IMR-90 (cell line): ENCODE data around the gene RNF186. TPM values are rescaled to one million over a fixed set of nuclear protein-coding genes. Genes with fewer than 3 reads are reported as not detected.

Experiments
- ATAC-seq: fragments of 200-7000 bp; cut with Tn5 transposase; 2 replicates; pipeline ENCODE4 v1.9.1; 2020; ENCODE audit warnings: low read depth, mild to moderate bottlenecking, moderate library complexity
- BruUV-seq: library from RNA; stranded (reverse); fragments of 400-500 nt; replicated peaks from 2 replicates; lab custom pipeline; 2021; lab: Mats Ljungman, UMichigan
- CTCF ChIA-PET: fragments of 300-600 bp; formaldehyde crosslinking; extraction: SDS; loops from one replicate; lab custom pipeline; 2021; ENCODE audit warnings: antibody characterized with exemption; lab: Yijun Ruan, JAX
- POLR2A ChIA-PET: fragments of 300-600 bp; sonication (Branson Sonifier 250); formaldehyde crosslinking; loops from one replicate; lab custom pipeline; 2022; ENCODE audit warnings: antibody characterized with exemption; ENCODE audit not compliant: unreplicated experiment; lab: Charles Lee
- DNase-seq: peaks from one replicate; pipeline ENCODE4 v3.0.0; 2013
- H2AFZ ChIP-seq: replicated peaks from 2 replicates; pipeline ENCODE3; 2013; ENCODE audit warnings: low read length, mild to moderate bottlenecking; ENCODE audit not compliant: poor library complexity
- H2AK5ac ChIP-seq: 2 replicates; pipeline ENCODE4 v1.6.1; 2013; ENCODE audit warnings: low read depth, low read length, inconsistent platforms
- H2AK9ac ChIP-seq: replicated peaks from 2 replicates; pipeline ENCODE3; 2013; ENCODE audit warnings: mild to moderate bottlenecking, low read depth, low read length, moderate library complexity; ENCODE audit not compliant: poor library complexity
- H2BK120ac ChIP-seq: 2 replicates; pipeline ENCODE4 v1.6.1; 2013; ENCODE audit warnings: low read depth, low read length, inconsistent platforms
- H2BK15ac ChIP-seq: 3 replicates; pipeline ENCODE4 v1.6.1; 2013; ENCODE audit warnings: low read depth, low read length, inconsistent platforms
- H2BK20ac ChIP-seq: 2 replicates; pipeline ENCODE4 v1.6.1; 2013; ENCODE audit warnings: low read depth, mild to moderate bottlenecking, inconsistent platforms, low read length, moderate library complexity
- H2BK5ac ChIP-seq: 2 replicates; pipeline ENCODE4 v1.6.1; 2013; ENCODE audit warnings: mild to moderate bottlenecking, low read depth, low read length, inconsistent platforms; ENCODE audit not compliant: poor library complexity, severe bottlenecking
- H3K14ac ChIP-seq: replicated peaks from 2 replicates; pipeline ENCODE4 v1.6.1; 2013; ENCODE audit warnings: low read depth, low read length, inconsistent platforms
- H3K18ac ChIP-seq: 2 replicates; pipeline ENCODE4 v1.6.1; 2013; ENCODE audit warnings: low read depth, low read length, control low read depth
- H3K23ac ChIP-seq: 2 replicates; pipeline ENCODE4 v1.6.1; 2013; ENCODE audit warnings: low read depth, low read length, inconsistent platforms
- H3K27ac ChIP-seq: 2 replicates; pipeline ENCODE4 v1.5.1; 2013; ENCODE audit warnings: mild to moderate bottlenecking, control low read depth, low read length; ENCODE audit not compliant: insufficient read depth
- H3K27me3 ChIP-seq: 2 replicates; pipeline ENCODE4 v1.6.1; 2013; ENCODE audit warnings: low read length; ENCODE audit not compliant: control insufficient read depth, insufficient read depth
- H3K36me3 ChIP-seq: 2 replicates; pipeline ENCODE4 v1.6.1; 2013; ENCODE audit warnings: low read length, mixed read lengths; ENCODE audit not compliant: control insufficient read depth, insufficient read depth
- H3K4ac ChIP-seq: 2 replicates; pipeline ENCODE4 v1.6.1; 2013; ENCODE audit warnings: low read depth, low read length, inconsistent platforms
- H3K4me1 ChIP-seq: 2 replicates; pipeline ENCODE4 v1.6.1; 2013; ENCODE audit warnings: low read length, mixed read lengths; ENCODE audit not compliant: control insufficient read depth, insufficient read depth
- H3K4me2 ChIP-seq: 2 replicates; pipeline ENCODE4 v1.6.1; 2013; ENCODE audit warnings: low read depth, mild to moderate bottlenecking, control low read depth, low read length, moderate library complexity
- H3K4me3 ChIP-seq: 2 replicates; pipeline ENCODE4 v1.5.1; 2013; ENCODE audit warnings: low read depth, mild to moderate bottlenecking, control low read depth, low read length, moderate library complexity; ENCODE audit not compliant: insufficient read depth
- H3K56ac ChIP-seq: 2 replicates; pipeline ENCODE4 v1.6.1; 2013; ENCODE audit warnings: low read length, inconsistent platforms; ENCODE audit not compliant: insufficient read depth; ENCODE audit errors: extremely low read depth
- H3K79me1 ChIP-seq, 2 experiments: 2 replicates each; pipeline ENCODE4 v1.6.1; 2013; ENCODE audit warnings: low read length in 2 of 2, inconsistent platforms in 1 of 2, low read depth in 1 of 2
- H3K9ac ChIP-seq: 2 replicates; pipeline ENCODE4 v1.6.1; 2013; ENCODE audit warnings: low read depth, low read length, control low read depth
- H3K9me1 ChIP-seq: 2 replicates; pipeline ENCODE4 v1.6.1; 2013; ENCODE audit warnings: low read length, inconsistent platforms; ENCODE audit not compliant: insufficient read depth
- H3K9me3 ChIP-seq: 2 replicates; pipeline ENCODE4 v1.6.1; 2013; ENCODE audit warnings: low read length; ENCODE audit not compliant: control insufficient read depth, insufficient read depth
- H4K20me1 ChIP-seq: 2 replicates; pipeline ENCODE4 v1.6.1; 2013; ENCODE audit warnings: low read length, inconsistent platforms; ENCODE audit not compliant: insufficient read depth
- H4K5ac ChIP-seq: 2 replicates; pipeline ENCODE4 v1.6.1; 2013; ENCODE audit warnings: mild to moderate bottlenecking, low read depth, low read length, control low read depth
- H4K8ac ChIP-seq, 2 experiments: 2 replicates each; pipeline ENCODE4 v1.6.1; 2013; ENCODE audit warnings: low read depth in 2 of 2, low read length in 2 of 2, control low read depth in 1 of 2, inconsistent platforms in 1 of 2
- H4K91ac ChIP-seq: 2 replicates; pipeline ENCODE4 v1.6.1; 2013; ENCODE audit warnings: low read depth, low read length, inconsistent platforms; ENCODE audit not compliant: insufficient read depth
- CEBPB ChIP-seq: IDR thresholded peaks from 2 replicates; pipeline ENCODE4 v1.6.1; 2012; ENCODE audit warnings: low read depth, low read length, improper control_type of control experiment
- WGBS, 2 experiments: methylation state at CpG; one replicate each; pipeline versions ENCODE4 v1.1.5 to v1.1.7; 2013; ENCODE audit warnings: missing lambda C conversion rate in 2 of 2; ENCODE audit not compliant: insufficient read length in 1 of 2; ENCODE audit errors: extremely low coverage in 2 of 2; 5-methylcytosine and 5-hydroxymethylcytosine counted together
- dilution Hi-C: fragments of 300-500 bp; cut with HindIII; formaldehyde crosslinking; loops from one replicate; pipeline ENCODE4 v1.14.3; 2018; ENCODE audit warnings: low sequenced_read_pairs; ENCODE audit not compliant: unreplicated experiment
- in situ Hi-C: fragments of 300-500 bp; cut with MboI; formaldehyde crosslinking; loops from 3 replicates; pipeline ENCODE4 v1.14.3; 2019; ENCODE audit warnings: low sequenced_read_pairs, inconsistent platforms, mixed read lengths
- intact Hi-C: fragments of 100-400 bp; cut with micrococcal nuclease; formaldehyde crosslinking; loops from 2 replicates; pipeline ENCODE4 v1.10.0; 2022
- polyA plus RNA-seq, 3 experiments: library from polyadenylated mRNA; depleted of rRNA; stranded (reverse); fragments of >200 nt; gene quantifications; 2 replicates each; pipeline ENCODE4 v1.2.3, GENCODE V29; 2012; ENCODE audit warnings: low replicate concordance in 1 of 3
- total RNA-seq: library from RNA; depleted of rRNA; stranded (reverse); fragments of >200 nt; gene quantifications from 2 replicates; pipeline ENCODE4 v1.2.3, GENCODE V29; 2012
- TF ChIP-seq, protein P1 (sequence below): fragments of 150-350 bp; IDR thresholded peaks from 2 replicates; pipeline ENCODE4 v1.6.1; 2017; ENCODE audit warnings: mild to moderate bottlenecking, antibody characterized with exemption, low read length, low read depth

RNF186 gene
- total and polyA plus RNA-seq, 2 of the 4 experiments (the other 2 are of a cell fraction) = not detected

GRCh38 chr1:19824541-19824940 is 9.5 kb upstream of the RNF186 start:
- no peak overlapping the region for H2AK5ac ChIP-seq
- H3K9me3 ChIP-seq = no peaks in the 10 kb centered on the region
- no peak overlapping the region for H3K18ac ChIP-seq
- H2BK120ac ChIP-seq = no peak overlapping the region
- H4K8ac ChIP-seq = no peak overlapping the region
- ATAC-seq = no peak
- TF ChIP-seq CEBPB = no peak
- TF ChIP-seq, protein P1, sequence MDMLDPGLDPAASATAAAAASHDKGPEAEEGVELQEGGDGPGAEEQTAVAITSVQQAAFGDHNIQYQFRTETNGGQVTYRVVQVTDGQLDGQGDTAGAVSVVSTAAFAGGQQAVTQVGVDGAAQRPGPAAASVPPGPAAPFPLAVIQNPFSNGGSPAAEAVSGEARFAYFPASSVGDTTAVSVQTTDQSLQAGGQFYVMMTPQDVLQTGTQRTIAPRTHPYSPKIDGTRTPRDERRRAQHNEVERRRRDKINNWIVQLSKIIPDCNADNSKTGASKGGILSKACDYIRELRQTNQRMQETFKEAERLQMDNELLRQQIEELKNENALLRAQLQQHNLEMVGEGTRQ = 0 out of 2 replicates have a peak, but pooled peaks have one; percentile 34
- H2BK20ac ChIP-seq = no peak overlapping the region
- H3K4me3 ChIP-seq = no peak overlapping the region
- H4K5ac ChIP-seq = no peak overlapping the region
- H2AFZ ChIP-seq = no peak overlapping the region
- H4K91ac ChIP-seq = no peak overlapping the region
- no peak overlapping the region for H3K14ac ChIP-seq
- no TSS peak for BruUV-seq
- peaks cover 8% of the 10 kb centered on the region for H3K27me3 ChIP-seq
- no peaks in the 10 kb centered on the region for H3K9me1 ChIP-seq
- no peak overlapping the region for H3K27ac ChIP-seq
- DNase-seq = peak; percentile 19
- CTCF ChIA-PET = no interaction called here
- POLR2A ChIA-PET = no interaction called here
- no peaks in the 10 kb centered on the region for H4K20me1 ChIP-seq
- H3K79me1 ChIP-seq = no peaks in the 10 kb centered on the region
- in situ Hi-C loops (no loop called here), intact Hi-C loops (no loop called here), dilution Hi-C loops (no loop called here)
- no peak overlapping the region for H3K4ac ChIP-seq
- H3K4me2 ChIP-seq = no peak overlapping the region
- H3K23ac ChIP-seq = no peak overlapping the region
- no peak overlapping the region for H3K56ac ChIP-seq
- H2AK9ac ChIP-seq = no peak overlapping the region
- no peak overlapping the region for H2BK5ac ChIP-seq
- H3K9ac ChIP-seq = no peak overlapping the region
- H3K36me3 ChIP-seq = no peaks in the 10 kb centered on the region
- no CpG with 5 or more reads among the region's 4 CpGs for WGBS, 2 experiments
- no peaks in the 10 kb centered on the region for H3K4me1 ChIP-seq
- H2BK15ac ChIP-seq = no peak overlapping the region
